HG02678 (cell line): Measurements from ENCODE around the gene ZKSCAN4.

Experiments used
- ATAC-seq: cut with Tn5 transposase; IDR thresholded peaks from one replicate; pipeline ENCODE4 v1.9.1; 2021; ENCODE audit warnings: mild to moderate bottlenecking, moderate library complexity; ENCODE audit not compliant: unreplicated experiment

ZKSCAN4 gene

DNA sequence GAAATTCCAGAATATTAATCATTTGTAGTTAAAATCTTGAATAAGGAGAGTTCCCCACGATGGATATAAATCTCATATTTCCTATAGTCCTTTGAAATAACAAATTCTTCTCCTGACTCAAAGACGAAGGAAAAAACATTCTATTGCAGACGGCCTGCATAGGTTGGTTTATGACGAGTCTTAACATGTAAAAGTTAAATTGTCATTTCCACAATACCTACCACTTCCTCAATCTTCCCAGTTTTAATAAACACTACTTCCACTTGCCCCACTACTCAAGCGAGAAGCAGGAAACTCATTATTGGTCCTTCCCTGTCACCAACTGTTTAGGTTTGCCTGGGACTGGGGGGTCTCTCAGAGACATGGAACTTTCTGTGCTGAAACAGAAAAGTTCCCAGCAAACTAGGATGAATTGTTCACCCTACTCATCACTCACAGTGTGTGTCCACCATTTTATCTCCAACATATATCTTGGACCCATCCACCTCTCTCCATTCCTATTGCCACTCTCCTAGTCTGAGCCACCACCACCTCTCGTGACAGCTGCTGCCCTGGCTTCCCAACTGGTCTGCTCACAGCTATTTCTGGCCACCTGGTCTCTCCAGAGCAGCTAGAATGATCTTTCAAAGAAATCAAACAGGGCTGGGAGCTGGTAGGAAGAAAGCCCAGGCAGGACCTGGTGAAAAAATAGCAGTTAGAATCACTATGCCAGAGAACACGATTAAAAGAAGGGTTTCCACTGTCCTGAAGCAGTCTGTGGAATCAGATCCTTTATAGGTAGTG, 42.1 kb downstream of the ZKSCAN4 start:
- no peak for ATAC-seq

DNA sequence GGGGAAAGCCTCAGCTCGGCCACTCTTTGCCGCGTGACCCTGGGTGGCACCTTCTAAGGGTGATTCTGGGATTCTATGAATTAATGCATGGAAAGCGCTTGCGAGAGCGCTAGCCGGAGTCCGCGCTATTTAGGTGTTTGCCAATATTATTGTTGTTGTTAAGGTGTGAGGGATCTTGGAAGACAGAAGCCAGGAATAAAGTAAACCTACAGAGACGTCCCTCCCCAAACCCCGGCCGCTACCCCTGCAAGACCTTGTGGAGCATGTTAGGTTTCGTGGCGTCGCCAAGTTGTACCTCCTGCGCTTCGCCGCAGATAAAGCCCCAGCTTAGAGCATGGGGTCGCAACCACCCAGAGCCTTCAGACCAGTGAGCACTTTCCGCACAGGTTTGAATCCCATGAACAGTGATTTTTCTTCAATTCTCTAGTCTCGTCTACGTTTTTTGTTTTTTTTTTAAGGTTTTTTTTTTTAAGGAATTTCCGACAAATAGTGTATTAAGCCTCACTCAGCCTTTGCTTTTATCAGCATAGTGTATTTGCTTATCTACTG, 43.9 kb downstream of the ZKSCAN4 start:
- no peak for ATAC-seq

DNA sequence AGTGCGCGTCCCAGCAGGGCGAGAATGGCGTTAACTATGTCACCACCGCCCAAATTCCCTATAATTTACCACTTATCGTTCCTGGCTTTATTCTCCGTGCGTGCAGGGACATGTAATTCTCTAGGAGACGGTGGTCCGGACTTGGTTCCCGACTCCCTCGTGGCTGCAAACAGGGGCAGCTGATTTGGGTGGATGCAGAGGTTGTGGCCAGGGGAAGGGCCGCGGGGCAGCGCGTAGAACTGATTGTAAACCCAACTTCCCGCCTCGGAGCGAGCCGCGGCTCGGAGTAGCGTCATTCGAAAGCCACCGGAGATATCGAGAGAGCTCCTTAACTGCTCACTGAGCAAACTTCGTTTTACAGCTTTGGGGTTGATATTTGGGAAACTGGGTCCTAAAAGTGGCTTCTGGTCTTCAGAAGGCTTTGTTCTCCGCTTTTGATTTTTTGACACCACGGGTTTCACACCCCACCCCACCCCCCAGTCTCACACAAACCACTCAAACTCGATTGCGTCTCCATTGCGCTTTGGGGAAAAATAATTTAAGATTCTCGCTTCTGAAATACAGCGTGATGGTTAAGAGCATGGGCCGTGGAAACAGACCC, 44.5 kb downstream of the ZKSCAN4 start:
- ATAC-seq, result peak; percentile 51

DNA sequence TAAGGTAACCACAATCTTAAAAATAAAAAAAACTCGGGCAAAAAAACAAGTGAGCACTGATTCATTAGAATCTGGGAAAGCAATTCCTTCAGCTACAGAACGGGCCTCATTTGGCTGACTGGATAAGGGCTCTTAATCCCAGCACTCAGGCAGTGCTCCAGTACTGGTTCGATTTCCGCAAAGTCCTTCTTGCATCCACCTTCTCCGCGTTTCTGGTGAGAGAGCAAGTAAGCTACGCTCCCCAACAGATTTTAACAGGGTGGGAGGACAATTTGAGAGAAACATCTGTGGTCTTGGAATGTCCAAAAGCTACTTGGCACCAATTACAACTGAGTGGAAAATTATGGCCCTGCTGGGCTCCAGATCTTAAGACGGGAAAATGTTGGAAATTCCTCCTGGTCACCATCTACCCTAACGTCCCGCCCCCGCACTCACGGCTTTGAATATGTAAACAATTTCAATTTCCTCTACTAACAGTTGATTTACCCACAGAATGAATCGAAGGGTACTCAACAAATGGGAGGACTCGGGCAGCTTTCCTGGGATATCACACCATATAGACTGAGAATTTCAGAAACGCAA, 45.0 kb downstream of the ZKSCAN4 start:
- no peak for ATAC-seq

DNA sequence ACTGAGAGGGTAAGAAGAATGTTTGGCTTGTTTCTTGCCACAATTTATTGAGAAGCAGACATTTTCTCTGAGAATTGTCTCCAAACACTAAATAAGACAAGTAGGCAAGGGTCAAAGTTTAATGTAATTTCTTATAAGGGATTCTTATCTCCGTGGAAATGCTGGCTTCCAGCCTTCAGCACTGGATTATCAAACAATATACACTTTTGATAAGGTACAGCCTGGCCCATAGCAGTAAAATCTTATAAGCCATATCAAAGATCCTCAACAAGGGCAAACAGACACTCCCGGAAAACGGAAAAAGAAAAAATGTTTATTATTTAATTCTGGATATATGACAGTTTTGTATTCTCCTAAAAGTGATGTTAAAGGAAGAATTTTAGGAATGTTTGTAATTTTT, 45.5 kb downstream of the ZKSCAN4 start:
- ATAC-seq, result no peak

DNA sequence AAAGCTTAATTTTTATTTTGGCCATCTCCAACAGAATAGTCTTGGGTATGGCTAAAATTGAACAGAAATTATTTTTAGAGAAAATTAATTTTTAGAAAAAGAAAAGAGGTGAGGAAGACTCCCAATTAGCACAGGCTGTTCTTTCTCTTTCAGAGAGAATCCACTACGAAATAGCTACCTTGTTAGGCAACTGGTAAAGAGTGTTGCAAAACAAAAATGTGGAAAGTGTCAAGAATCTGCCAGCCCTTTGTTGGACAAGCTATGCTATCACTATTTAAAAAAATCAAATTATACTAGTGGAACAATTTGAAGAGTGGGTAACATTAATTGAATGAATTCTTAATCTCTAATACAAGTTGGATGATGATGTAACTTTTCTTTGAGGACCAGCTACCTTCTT, 46.2 kb downstream of the ZKSCAN4 start:
- no peak for ATAC-seq

DNA sequence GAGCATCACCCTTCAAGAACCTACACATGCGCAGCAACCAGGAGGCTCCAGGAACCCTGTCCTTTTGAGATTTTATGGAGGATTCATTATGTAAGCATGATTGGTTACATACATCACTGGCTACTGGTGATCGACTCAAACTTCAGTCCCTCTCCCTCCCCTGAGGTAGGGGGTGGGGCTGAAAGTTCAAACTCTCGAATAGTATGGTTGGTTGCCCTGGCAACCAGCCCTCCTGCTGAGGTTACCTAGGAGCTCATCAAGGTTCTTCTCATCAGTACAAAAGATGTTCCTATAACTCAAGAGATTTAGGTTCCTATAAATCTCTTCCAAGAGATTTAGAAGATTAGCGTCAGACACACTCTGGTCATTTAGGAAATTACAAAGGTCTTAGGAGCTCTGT, 48.9 kb downstream of the ZKSCAN4 start:
- no peak for ATAC-seq

DNA sequence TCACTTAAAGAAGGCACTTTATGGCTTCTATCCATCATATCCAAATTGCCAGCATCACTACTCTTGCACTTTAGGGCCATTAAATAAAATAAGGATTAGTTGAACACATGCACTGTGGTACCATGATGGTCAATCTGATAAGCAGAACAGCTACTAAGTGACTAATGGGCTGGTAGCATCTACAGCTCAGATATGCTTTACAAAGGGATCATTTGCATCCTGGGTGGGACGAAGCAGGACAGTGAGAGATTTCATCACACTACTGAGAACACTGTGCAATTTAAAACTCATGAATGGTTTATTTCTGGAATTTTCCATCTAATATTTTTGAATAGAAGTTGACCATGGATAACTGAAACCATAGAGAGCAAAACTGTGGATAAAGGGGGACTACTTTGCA, 52.0 kb downstream of the ZKSCAN4 start:
- ATAC-seq, result no peak
